CD4-positive, alpha-beta T cell treated with Interleukin-6 for 4 hours (primary cell): Measurements from ENCODE around the gene MR1.

ENCODE experiments used
- DNase-seq: peaks from one replicate; pipeline ENCODE4 v3.0.0-alpha.2; 2020; ENCODE audit warnings: mixed read lengths

The MR1 gene

DNA sequence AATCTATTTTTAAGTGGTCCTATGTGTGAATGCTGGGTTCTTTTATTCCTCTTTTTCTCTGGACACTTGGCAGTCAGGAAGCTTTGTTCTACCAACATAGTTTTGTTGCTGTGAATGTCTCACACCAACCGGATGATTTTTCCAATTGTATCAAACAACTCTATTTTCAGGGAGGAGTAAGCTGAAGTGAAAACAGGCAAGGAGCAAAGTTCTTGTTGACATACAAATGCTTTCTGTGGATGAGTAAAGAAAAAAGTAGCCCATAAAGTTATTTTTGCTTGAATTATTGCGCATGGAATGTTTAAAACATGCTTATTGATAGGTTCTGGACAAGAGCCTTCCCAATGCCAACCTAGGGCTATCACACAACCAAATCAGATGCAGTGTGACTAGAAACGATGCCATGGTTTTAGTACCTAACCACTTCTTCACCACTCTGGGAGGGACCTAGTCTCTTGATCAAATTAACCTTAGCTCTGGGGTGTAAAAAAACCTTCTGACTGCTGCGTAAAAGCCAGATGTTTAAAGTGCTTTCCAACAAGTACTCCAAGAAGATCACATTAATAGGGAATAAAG, 59.2 kb downstream of the MR1 start:
- no peak for DNase-seq

DNA sequence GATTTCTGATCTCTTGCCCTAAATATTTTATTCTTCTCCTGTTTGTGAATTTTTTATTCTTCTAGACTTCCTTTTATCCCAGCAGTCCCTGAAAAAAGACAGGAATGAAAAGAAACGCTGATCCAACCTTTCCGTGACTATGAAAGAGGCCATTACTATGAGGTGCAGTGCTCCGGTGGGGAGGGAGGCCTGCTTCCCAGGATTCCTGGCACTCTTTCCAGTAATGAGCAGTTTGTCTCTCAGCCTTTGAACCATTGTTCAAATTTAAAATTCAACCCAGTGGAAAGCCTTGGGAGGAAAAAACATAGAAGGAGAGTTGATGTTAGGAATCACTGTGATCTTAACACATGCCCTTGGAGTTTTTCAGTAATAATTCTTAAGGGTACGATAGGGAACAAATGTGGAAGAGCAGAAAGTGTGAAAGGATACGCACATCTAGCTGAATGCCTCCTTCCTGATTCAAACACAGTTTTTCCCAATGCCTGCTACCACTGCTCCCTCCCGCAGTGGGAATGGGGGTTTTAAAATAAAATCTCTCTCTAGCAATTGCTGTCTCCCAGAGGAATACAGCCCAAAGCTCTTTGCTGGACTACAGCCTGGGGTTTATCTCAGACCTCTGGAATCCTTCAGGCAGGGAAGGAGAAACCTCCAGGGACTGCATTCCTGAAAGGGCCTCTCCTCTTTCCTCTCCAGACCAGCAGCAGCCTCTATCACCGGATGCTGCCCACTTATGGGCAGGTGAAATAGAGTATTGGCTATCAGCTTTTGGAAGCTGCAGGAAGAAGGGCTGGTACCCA, 60.8 kb downstream of the MR1 start:
- no peak for DNase-seq

DNA sequence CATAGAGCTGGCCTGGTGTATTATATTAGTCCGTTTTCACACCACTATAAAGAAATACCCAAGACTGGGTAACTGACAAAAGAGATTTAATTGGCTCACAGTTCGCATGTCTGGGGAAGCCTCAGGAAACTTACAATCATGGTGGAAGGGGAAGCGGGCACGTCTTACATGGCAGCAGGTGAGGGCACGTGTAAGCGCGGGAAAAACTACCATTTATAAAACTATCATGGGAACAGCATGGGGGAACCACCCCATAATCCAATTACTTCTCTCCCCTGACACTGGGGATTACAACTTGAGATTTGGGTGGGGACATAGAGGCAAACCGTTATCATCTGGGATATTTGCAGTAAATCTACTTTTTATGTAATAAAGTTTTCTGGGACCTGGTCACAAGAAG, 61.5 kb downstream of the MR1 start:
- DNase-seq = no peak

DNA sequence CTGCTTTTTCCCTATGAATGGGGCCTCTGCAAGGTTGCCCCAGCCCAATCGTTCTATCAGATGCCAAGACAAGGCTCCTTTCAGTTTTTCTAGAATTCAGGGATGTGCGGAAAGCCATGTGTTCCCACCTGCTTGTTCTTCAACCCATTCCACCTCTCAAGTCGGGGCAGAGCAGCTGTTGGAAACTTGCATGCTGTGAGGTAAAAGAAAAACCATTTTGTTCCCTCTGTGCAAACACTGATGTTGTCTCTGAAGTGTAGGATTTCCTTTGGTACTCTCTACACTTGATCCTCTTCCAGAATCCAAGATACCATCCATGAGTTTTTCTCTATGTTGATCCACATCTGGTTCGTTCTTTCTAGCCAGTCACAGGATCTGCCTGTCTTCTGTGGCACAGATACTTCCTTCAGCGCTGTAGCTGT, 62.0 kb downstream of the MR1 start:
- no peak for DNase-seq

DNA sequence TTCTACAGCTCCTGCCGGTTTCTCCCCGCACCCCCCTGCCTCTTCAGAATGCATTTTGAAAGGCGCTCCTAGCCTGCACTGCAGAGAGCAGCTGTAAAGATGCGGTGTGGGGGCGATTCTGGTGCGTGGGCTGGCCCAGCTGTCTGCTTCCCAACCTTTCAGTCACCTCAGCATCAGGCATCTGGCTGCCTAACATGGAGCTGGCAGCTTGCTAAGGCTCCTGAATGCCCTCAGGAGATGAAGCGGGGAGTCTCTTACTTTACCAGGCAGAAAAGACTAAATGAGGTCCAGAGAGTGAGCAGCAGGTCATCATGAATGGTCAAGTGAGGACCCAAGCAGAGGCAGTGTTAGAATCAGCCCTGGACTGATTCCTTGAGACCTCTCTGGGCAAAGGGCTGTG, 63.5 kb downstream of the MR1 start:
- no peak for DNase-seq

DNA sequence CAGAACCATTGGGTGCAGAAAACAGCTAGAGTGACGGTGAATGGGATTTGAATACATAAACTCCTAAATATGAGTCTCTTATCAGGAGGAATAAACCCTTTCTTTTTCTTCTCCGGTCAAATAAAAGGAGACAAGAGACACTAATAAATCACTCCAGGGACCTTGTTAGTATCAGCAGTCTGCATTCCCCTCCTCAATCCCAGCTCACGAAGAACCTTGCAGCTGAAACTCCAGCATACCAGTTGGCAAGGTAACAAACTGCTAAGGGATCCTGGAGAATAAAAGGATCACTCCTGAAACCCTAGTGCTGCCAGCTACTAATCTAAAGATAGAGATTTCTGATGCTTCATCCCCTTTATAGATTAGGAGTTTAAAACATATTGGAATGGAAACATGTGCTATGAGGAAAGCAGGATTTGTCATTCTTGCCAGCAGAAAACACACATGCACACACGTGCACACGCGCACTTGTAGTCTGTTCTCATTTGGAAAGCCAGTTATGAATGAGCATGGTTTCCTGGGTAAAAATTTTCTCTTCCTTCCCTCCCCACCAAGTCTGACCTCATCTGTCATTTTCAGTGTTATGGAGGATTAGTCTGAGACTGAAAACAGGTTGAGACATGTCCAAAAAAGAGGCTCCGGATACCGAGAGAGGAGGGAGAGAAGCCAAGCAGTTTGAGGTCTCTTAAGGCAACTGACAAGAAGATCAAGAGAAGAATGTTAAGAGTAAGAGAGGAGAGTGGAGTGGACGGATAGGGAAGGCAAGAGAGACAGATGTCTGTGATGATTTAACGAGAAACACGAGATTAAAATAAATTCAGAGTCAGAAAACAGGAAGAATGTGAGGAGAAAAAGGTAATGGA, 65.6 kb downstream of the MR1 start:
- DNase-seq = peak; percentile 15

DNA sequence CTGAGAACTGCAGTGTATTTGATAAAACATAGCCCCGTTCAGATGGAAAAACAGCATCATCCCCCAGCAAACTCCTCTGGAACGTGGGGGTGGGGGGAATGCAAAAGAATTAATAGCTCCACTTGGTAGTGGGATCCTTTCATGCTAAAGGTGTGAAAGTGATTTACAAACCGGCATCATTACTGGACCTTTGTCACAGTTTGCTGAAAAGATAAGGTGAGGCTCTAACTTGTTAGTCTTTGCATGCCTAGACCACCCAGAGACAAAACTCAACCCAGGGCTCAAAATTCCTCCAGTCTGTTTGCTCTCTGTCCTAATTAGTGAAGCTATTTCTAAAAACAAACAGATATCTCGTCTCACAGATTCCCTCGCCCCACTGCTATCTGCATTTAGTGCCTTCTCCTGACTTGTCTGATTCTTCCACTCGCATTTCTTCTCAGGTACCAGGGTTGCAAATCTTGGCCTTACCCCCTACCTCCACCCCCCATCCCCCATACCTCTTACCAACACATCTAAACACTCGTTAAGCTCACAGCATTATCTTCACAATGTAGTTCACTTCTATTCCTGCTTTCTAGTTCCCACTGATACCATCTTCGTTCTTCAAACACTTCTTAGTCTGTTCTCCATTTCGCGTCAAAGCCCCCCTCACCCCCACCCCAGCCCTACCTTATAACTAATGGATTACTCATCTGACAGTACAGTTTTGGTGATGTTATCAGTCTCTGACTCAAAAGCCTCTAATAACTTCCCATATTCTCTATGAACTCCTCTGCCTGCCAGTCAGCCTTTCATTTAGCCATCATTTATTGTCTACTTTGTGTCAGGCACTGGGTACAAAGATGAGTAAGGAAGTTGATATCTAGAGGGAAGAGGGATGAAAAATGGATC, 66.5 kb downstream of the MR1 start:
- peak; percentile 33 for DNase-seq

DNA sequence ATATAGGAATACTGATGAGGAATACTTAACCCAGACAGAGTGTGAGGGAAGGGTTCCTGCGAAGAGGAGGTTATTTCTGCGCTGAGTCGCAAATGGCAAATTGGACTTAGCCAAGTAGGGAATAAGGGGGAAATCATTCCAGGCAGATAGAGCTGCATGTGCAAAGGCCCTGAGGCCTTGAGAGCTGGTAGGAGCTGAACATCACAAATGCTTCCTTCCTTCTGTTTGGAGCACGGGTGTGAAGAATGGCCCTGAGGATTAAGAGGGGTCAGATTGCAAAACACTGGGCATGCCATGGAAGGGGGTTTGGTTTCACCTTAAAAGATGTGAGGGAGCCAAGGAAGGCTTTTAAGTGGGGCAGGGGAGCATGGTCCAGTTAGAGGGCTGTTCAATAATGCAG, 67.2 kb downstream of the MR1 start:
- DNase-seq = no peak

DNA sequence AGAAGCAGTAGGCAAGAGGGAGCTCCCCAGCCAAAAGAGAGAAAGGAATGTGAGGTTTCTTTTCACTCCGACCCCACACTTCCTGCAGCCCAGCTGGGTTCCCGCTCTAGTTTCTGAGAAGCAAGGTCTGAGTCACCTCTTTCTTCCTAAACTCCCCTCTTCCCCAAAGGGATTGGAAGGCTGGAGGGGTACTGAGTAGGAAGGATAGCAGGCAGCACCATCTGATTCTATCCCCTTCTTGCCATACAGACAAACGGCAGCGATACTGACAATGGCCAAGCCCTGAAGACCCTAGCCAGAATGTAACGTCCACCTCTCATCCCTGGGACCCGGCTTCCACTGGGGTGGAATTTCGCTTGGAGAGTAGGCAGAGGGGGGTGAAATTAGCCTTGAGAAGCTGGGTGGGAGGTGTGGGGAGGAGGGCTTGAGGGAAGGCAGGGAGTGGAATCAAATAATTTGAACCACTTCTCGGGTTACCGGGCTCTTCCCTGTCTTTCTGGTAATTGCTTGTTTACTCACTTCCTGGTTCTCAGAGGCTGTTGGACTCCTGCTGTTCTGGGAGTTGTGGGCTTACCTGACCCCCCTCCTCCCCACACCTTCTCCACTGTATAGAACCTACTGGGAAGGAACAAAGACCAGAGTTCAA, 67.9 kb downstream of the MR1 start:
- DNase-seq = no peak

DNA sequence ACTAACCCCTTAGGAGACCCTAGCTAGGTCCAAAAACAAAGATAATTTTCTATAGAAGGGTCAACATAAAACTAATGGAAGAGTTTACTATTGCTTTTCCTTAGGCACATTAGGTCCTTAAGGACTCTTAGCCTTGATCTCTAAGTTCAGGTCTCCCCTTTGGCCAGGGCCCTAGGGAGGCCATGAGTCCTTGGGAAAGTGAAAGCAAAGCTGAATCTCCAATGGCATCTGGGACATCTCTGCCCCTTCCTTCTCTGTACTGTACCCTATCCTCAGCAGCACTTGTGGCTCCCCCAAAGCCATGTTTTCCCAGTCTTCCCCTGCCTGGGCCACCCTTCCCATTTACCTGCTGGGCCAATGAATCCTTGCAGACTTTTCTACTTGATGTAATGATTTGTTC, 69.1 kb downstream of the MR1 start:
- DNase-seq = no peak

DNA sequence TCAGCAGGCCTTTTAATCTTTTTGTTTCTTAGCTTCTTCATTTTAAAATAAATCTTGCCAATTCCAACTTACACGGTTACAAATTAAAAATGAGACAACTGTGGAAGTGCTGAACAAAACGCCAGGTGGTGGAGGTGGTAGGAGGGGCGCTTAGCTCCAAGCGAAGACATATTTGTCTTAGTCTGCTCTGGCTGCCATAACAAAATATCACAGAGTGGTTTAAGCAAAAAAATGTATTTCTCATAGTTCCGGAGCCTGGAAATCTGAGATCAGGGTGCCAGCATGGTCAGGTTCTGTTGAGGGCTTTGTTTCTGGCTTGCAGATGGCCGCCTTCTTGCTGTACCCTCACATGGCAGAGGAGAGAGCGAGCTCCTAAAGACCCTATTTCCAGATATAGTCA, 69.6 kb downstream of the MR1 start:
- DNase-seq = no peak

DNA sequence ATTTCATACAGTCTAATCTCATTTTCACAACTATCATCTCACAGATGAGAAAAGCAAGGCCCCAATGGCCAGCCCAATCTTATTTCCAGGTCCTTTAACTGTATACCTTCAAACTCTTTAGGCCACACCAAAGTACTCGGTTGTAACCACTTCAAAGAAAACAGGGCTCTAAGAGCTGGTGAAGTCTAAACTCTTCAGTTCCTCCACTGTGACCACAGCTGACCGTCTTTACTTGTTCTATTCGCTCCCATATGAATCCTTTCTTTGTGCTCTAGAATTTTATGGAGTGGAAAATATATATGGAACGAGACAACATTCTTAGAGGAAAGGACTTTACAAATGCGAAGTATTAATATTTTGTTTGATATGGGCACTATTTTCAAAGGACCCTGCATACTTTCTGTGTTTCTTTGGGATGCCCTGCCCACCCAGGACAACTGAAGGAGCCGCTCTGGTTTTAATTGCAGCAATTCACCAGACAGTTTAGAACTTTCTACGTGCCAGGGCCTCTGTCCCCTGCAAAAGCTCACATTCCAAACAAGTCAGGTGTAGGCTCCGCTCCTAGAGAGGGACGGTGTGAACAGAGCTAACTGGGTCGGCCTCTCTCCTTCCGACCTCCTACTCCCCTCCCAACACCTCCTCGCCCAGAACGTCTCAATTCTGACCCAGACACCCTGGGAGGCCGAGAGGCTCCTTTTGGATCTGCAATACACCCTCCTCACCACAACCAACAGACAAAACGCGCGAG, 70.4 kb downstream of the MR1 start:
- no peak for DNase-seq

DNA sequence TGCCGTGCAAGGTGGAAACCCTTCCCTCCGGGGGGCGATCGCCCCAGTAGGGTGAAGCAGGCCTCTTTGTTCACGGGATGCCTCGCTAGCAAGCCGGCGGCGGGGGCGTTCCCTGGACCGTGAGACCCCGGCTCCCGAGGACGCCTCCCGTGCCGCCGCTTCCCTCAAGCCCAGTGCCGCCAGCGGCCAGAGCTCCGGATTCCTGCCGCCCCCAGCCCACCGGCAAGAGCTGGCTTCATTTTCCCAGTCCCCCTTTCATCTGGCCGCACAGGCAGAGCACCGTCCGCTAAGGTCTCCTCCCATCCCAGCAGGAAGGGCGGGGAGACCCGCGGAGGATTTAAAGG, 71.0 kb downstream of the MR1 start:
- DNase-seq = peak; percentile 51

DNA sequence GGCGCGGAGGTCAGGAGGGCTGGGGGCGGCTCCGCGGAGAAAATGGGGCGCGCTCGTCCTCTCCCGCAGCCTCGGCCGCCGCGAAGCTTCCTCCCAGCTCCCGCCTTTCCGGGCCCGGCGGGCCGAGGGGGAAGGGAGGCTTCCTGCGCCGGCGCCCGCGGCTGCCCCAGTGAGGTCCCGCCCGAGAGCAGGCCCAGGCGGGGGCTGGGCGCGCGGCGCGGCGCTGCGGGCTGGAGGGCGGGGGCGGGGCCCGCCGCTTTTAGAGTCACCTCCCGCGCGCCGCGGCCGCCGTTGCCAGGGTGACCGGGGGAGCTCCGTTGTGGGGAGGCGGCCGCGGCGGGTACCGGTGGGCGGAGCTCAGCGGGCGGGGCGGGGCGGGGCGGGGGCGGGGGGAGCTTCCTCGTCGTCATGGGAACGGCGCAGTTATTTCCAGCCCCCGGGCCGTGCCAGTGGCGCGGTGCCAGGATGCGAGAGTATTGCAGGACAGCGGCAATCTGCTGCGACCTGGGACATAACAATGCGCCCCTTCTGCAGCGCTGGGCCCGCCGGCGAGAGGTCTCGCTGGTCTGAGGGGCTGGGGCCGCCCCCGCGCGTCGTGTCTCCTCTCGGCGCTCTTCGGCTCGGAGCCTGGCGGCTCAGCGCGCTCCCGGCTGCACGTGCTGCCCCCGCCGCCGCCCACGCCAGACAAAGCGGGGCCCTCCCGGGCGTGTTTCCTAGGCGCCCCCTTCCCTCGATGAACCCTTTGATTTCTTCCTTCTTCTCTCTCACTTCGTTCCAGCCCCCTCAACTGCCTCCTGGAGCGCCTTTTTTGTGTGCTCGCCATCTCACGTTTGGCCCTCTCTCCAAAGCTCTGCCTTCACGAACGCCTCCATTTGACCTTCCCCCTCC, 71.6 kb downstream of the MR1 start:
- peak; percentile 97 for DNase-seq

DNA sequence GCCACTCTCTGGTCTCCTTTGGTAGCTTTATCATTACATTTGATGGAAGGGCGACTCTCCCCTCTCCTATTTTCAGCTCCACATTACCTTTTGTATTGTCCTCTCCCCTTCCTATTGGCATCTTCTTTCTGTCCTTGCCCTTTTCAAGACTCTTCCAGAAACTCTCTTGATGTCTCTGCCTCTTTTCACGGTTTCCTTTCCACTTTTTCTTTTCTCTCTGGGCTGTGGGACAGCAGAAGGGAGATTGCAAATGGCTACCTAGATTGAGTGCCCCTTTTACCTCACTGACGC, 72.2 kb downstream of the MR1 start:
- no peak for DNase-seq

DNA sequence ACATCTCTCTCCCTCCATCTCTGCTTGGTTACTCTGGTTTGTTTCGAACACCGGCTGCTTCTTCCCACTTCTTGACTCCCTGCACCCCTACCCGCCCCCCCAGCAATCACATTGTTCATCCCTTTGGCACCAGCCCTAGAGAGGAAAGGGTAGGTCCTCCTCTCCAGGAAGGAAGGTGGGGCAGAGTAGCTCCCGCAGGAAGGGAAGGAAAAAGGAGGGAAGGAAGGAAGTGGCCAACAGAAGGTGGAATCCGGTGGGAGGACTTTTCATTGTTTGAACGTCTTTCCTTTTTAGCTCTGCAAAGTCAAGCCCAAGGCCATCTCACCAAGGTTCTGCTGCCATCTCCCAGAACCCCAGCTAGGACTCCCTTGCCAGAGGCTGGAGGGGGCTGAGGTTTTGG, 72.7 kb downstream of the MR1 start:
- DNase-seq = no peak

DNA sequence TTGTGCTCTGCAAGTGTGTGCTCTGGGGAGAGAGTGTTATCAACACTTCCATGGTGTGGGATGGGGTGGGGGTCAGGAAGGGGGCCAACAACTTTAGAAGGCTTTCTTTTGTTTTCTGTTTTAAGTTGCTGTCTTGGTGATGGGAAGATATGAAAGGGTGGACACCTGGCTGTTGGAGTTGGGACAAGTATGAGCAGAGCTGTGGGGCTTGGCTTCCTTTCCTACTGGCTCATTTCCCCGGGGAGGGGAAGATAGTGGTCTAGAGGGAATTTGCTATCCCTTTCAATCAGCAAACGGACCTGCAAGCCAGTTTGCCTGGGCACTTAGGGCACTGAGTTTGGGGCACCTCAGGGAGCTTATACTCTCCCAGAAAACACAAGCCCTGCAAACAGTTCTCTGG, 73.9 kb downstream of the MR1 start:
- no peak for DNase-seq

DNA sequence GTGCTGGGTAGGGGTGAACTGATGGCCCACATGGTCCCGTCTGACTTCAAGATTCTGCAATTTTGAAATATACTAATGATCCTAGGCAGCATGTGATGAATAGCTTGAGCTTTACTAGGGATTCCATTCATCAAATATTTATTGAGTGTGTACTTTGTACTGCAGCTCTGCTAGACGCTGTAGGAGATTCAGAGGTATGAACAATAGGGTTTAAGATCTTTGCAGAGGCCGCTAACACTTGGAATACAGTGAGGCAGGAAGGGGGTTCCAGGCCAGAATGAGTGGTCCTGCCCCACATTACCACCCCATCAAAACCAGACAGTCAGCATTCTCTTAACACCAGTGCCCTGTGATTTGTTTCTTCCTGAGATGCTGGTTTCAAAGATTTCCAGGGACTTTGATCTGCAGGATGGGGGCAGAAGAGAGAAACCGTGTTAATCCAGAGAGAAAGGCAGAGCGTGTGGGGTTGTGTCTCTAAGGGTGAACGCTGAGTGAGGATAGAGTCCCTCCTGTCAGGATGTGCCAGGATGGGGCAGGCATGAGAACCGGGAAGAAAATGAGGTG, 74.6 kb downstream of the MR1 start:
- no peak for DNase-seq

DNA sequence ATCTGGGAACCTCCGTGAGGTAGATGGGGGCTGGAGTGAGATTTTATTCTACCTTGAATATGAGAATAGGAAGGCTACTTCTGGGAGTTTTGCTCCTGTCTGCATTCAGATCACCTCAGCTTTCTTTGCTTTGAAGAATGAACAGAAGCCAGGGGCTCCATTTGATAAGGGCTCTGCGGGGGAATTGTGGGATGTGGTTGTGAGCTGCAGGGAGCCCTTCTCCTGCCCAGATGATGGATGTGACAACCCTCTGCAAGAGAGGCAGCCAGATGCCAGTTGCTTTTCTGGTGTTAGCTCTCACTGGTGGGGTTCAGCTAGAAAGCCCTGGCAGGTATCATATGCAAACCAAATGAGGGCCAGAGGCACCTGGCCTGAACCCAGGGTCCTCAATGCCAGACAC, 76.2 kb downstream of the MR1 start:
- DNase-seq = no peak
